Measurements from ENCODE around the gene SLC26A1.
A peak's percentile ranks its signal among the peaks of the same experiment; 100 is the strongest.

Gene SLC26A1

GRCh38 chr4:993111-994029 is at the start of gene SLC26A1:
SLC26A1 (minus strand) TSS chr4:993404; CDS start chr4:991703, 1,701 bp downstream.
- Histone ChIP-seq H3K27ac (no peak within 1 kb of the TSS), H3K4me3 (no peak within 1 kb of the TSS)
- DNase-seq (ENCODE audit: low spot score): no peak
- TF ChIP-seq CTCF (IDR thresholded peaks at IDR 0.05): no peak

- H3K27ac ChIP-seq: peak overlapping the region in 1 of 2 donors; percentile 80
- TF ChIP-seq CTCF (IDR thresholded peaks at IDR 0.05): no peak
- no peak overlapping the region for H3K4me3 ChIP-seq
- no peak for DNase-seq (ENCODE audit: low spot score)
Observed at GRCh38 chr4:1042352-1043055, 49.3 kb upstream of the SLC26A1 start.

GRCh38 chr4:1041936-1042330 is 48.7 kb upstream of the SLC26A1 start:
- H3K27ac ChIP-seq: peak overlapping the region in 1 of 2 donors; percentile 80
- TF ChIP-seq CTCF (IDR thresholded peaks at IDR 0.05): no peak
- peak overlapping the region; percentile 57 for H3K4me3 ChIP-seq
- DNase-seq (ENCODE audit: low spot score): no peak

- TF ChIP-seq CTCF (IDR thresholded peaks at IDR 0.05): no peak
- Histone ChIP-seq H3K4me3 (peak overlapping the region; percentile 57), H3K27ac (peak overlapping the region in 1 of 2 donors; percentile 80)
- DNase-seq (ENCODE audit: low spot score): no peak
Observed at GRCh38 chr4:1041147-1041935, 48.1 kb upstream of the SLC26A1 start.

- no peak for DNase-seq (ENCODE audit: low spot score)
- no peak for TF ChIP-seq CTCF (IDR thresholded peaks at IDR 0.05)
- peak overlapping the region in 1 of 2 donors; percentile 80 for H3K27ac ChIP-seq
- no peak overlapping the region for H3K4me3 ChIP-seq
Observed at GRCh38 chr4:1040344-1041146, 47.3 kb upstream of the SLC26A1 start.
